H1 (cell line): Measurements from ENCODE around the gene TBC1D9B. TPM values are rescaled to one million over a fixed set of nuclear protein-coding genes. Genes with fewer than 3 reads are reported as not detected.

Experiments
- CTCF ChIA-PET: fragments of 300-600 bp; sonication (Branson Sonifier 250); formaldehyde crosslinking; loops from one replicate; lab custom pipeline; 2021; ENCODE audit not compliant: partially characterized antibody; lab: Charles Lee
- POLR2A ChIA-PET: fragments of 300-600 bp; sonication (Branson Sonifier 250); formaldehyde crosslinking; loops from one replicate; lab custom pipeline; 2021; ENCODE audit warnings: inconsistent platforms; ENCODE audit not compliant: partially characterized antibody; lab: Charles Lee
- DNase-seq, 2 experiments: peaks; one replicate each; pipeline versions ENCODE4 v3.0.0 to v3.0.0-alpha.2; 2010 to 2022; ENCODE audit warnings: low spot score in 2 of 2, low read depth in 1 of 2, mixed read lengths in 1 of 2
- FAIRE-seq: peaks from 2 replicates; lab custom pipeline; 2011; peaks lifted over from hg19 to GRCh38; lab: Jason Lieb, UNC
- H2AFZ ChIP-seq: 2 replicates; pipeline ENCODE4 v1.8.1; 2012; ENCODE audit warnings: low read length, inconsistent platforms
- H2AK5ac ChIP-seq: 2 replicates; pipeline ENCODE4 v1.6.1; 2013; ENCODE audit warnings: low read depth, low read length
- H2BK120ac ChIP-seq: replicated peaks from 2 replicates; pipeline ENCODE3; 2013; ENCODE audit warnings: low read depth, low read length, inconsistent platforms
- H2BK12ac ChIP-seq: 2 replicates; pipeline ENCODE4 v1.6.1; 2013; ENCODE audit warnings: low read depth, low read length
- H2BK15ac ChIP-seq: 2 replicates; pipeline ENCODE4 v1.6.1; 2013; ENCODE audit warnings: low read length
- H2BK20ac ChIP-seq: 2 replicates; pipeline ENCODE4 v1.6.1; 2013; ENCODE audit warnings: low read length
- H2BK5ac ChIP-seq: 2 replicates; pipeline ENCODE4 v1.6.1; 2013; ENCODE audit warnings: low read depth, low read length
- H3K14ac ChIP-seq: 2 replicates; pipeline ENCODE4 v1.6.1; 2013; ENCODE audit warnings: inconsistent platforms; ENCODE audit not compliant: insufficient read length
- H3K18ac ChIP-seq: 2 replicates; pipeline ENCODE4 v1.6.1; 2013; ENCODE audit warnings: low read length; ENCODE audit errors: extremely low read depth
- H3K23ac ChIP-seq: 2 replicates; pipeline ENCODE4 v1.6.1; 2013; ENCODE audit warnings: inconsistent platforms; ENCODE audit not compliant: insufficient read length
- H3K23me2 ChIP-seq: 2 replicates; pipeline ENCODE4 v1.6.1; 2013; ENCODE audit warnings: low read depth, low read length
- H3K27ac ChIP-seq: 2 replicates; pipeline ENCODE4 v1.6.1; 2011; ENCODE audit warnings: low read depth, low read length, inconsistent platforms
- H3K27me3 ChIP-seq, 4 experiments: replicated peaks in 1 of 4; 1 replicate in 1 of 4; 2 replicates in 3 of 4; pipeline versions ENCODE4 v1.6.1 to v1.8.1; 2011 to 2013; ENCODE audit warnings: low read length in 3 of 4, mild to moderate bottlenecking in 3 of 4, inconsistent platforms in 2 of 4, mixed read lengths in 2 of 4, moderate library complexity in 1 of 4; ENCODE audit not compliant: control insufficient read depth in 3 of 4, insufficient read depth in 3 of 4; ENCODE audit errors: extremely low read depth in 1 of 4
- H3K36me3 ChIP-seq, 4 experiments: 2 replicates each; pipeline versions ENCODE4 v1.6.1 to v1.8.1; 2011 to 2013; ENCODE audit warnings: mild to moderate bottlenecking in 4 of 4, low read length in 3 of 4, moderate library complexity in 2 of 4, control low read depth in 1 of 4, inconsistent platforms in 1 of 4; ENCODE audit not compliant: insufficient read depth in 4 of 4, control insufficient read depth in 2 of 4
- H3K4ac ChIP-seq: replicated peaks from 2 replicates; pipeline ENCODE3; 2013; ENCODE audit warnings: low read length, low read depth, mixed read lengths, inconsistent platforms; ENCODE audit not compliant: insufficient read length
- H3K4me1 ChIP-seq, 4 experiments: replicated peaks in 1 of 4; 1 replicate in 1 of 4; 2 replicates in 3 of 4; pipeline versions ENCODE4 v1.6.1 to v1.8.1; 2011 to 2013; ENCODE audit warnings: low read length in 3 of 4, inconsistent platforms in 2 of 4, mixed read lengths in 1 of 4; ENCODE audit not compliant: insufficient read depth in 4 of 4, control insufficient read depth in 3 of 4
- H3K4me2 ChIP-seq, 2 experiments: 2 replicates each; pipeline versions ENCODE4 v1.6.1 to v1.8.1; 2011 to 2013; ENCODE audit warnings: low read depth in 2 of 2, low read length in 2 of 2, control low read depth in 1 of 2, inconsistent platforms in 1 of 2, mild to moderate bottlenecking in 1 of 2; ENCODE audit not compliant: insufficient read depth in 1 of 2
- H3K4me3 ChIP-seq, 4 experiments: fragments of 200-600, 300-600 bp in 1 of 4; sonication (generic), shearing (Covaris generic), sonication (Bioruptor Twin) in 1 of 4; 2 replicates each; pipeline versions ENCODE4 v1.5.1 to v1.8.1; 2011 to 2016; ENCODE audit warnings: low read length in 4 of 4, low read depth in 3 of 4, control low read depth in 2 of 4, inconsistent platforms in 2 of 4, mild to moderate bottlenecking in 2 of 4, mixed read lengths in 1 of 4, moderate library complexity in 1 of 4; ENCODE audit not compliant: insufficient read depth in 2 of 4; ENCODE audit errors: extremely low read depth in 1 of 4
- H3K56ac ChIP-seq: replicated peaks from 2 replicates; pipeline ENCODE3; 2013; ENCODE audit warnings: low read depth, mild to moderate bottlenecking, mixed read lengths, low read length, inconsistent platforms; ENCODE audit not compliant: insufficient read length
- H3K79me1 ChIP-seq: 2 replicates; pipeline ENCODE4 v1.6.1; 2013; ENCODE audit warnings: low read depth, low read length, control low read depth
- H3K79me2 ChIP-seq, 2 experiments: 2 replicates each; pipeline versions ENCODE4 v1.6.1 to v1.8.1; 2012 to 2013; ENCODE audit warnings: low read length in 2 of 2, mild to moderate bottlenecking in 2 of 2, inconsistent platforms in 1 of 2; ENCODE audit not compliant: insufficient read depth in 2 of 2, control insufficient read depth in 1 of 2
- H3K9ac ChIP-seq, 4 experiments: replicated peaks in 1 of 4; 1 replicate in 1 of 4; 2 replicates in 3 of 4; pipeline versions ENCODE4 v1.6.1 to v1.8.1; 2011 to 2013; ENCODE audit warnings: low read depth in 3 of 4, low read length in 3 of 4, control low read depth in 2 of 4, mild to moderate bottlenecking in 2 of 4, moderate library complexity in 2 of 4, inconsistent platforms in 1 of 4; ENCODE audit errors: extremely low read depth in 1 of 4
- H3K9me3 ChIP-seq, 2 experiments: 2 replicates each; pipeline versions ENCODE4 v1.6.1 to v1.8.1; 2012 to 2013; ENCODE audit warnings: mild to moderate bottlenecking in 2 of 2, moderate library complexity in 2 of 2, control low read depth in 1 of 2, inconsistent platforms in 1 of 2, low read depth in 1 of 2, low read length in 1 of 2, mixed read lengths in 1 of 2; ENCODE audit not compliant: insufficient read depth in 2 of 2
- H4K20me1 ChIP-seq, 2 experiments: replicated peaks in 1 of 2; 2 replicates each; pipeline versions ENCODE3 to v1.8.1; 2011 to 2013; ENCODE audit warnings: inconsistent platforms in 2 of 2, low read length in 2 of 2, mild to moderate bottlenecking in 1 of 2; ENCODE audit not compliant: insufficient read depth in 2 of 2, control insufficient read depth in 1 of 2
- H4K5ac ChIP-seq: 2 replicates; pipeline ENCODE4 v1.6.1; 2013; ENCODE audit warnings: low read length, low read depth, mixed read lengths, inconsistent platforms; ENCODE audit not compliant: insufficient read length
- H4K8ac ChIP-seq: 2 replicates; pipeline ENCODE4 v1.8.0; 2013; ENCODE audit warnings: mild to moderate bottlenecking, moderate library complexity, low read length, inconsistent platforms; ENCODE audit not compliant: insufficient read depth; ENCODE audit errors: extremely low read depth
- H4K91ac ChIP-seq: replicated peaks from 2 replicates; pipeline ENCODE3; 2013; ENCODE audit warnings: low read length, mixed read lengths, inconsistent platforms; ENCODE audit not compliant: insufficient read length
- E2F6 ChIP-seq: IDR thresholded peaks from 2 replicates; pipeline ENCODE4 v1.6.1; 2012; ENCODE audit warnings: inconsistent platforms
- RBBP5 ChIP-seq: IDR thresholded peaks from 2 replicates; pipeline ENCODE4 v1.7.1; 2012; ENCODE audit warnings: low read depth, mild to moderate bottlenecking, inconsistent platforms, low read length, moderate library complexity, borderline replicate concordance
- SP2 ChIP-seq: IDR thresholded peaks from 2 replicates; pipeline ENCODE4 v1.6.1; 2012; ENCODE audit warnings: mild to moderate bottlenecking, low read length, inconsistent platforms
- SRF ChIP-seq: IDR thresholded peaks from 2 replicates; pipeline ENCODE4 v1.6.1; 2011; ENCODE audit warnings: mild to moderate bottlenecking, low read depth, low read length, moderate library complexity
- TAF1 ChIP-seq: IDR thresholded peaks from 2 replicates; pipeline ENCODE4 v1.6.1; 2011; ENCODE audit warnings: mild to moderate bottlenecking, low read depth, low read length
- WGBS, 2 experiments: shearing (Covaris generic) in 1 of 2; methylation state at CpG; one replicate each; pipeline versions ENCODE4 v1.1.6 to v1.1.7; 2013 to 2015; ENCODE audit warnings: low lambda C conversion rate in 2 of 2, mixed read lengths in 2 of 2, inconsistent platforms in 1 of 2, low coverage in 1 of 2, missing lambda C conversion rate in 1 of 2; ENCODE audit not compliant: insufficient replicate concordance in 2 of 2, insufficient coverage in 1 of 2, insufficient read length in 1 of 2; ENCODE audit errors: extremely low coverage in 1 of 2, missing lambda C conversion rate in 1 of 2; 5-methylcytosine and 5-hydroxymethylcytosine counted together
- polyA plus RNA-seq, 7 experiments: library from polyadenylated mRNA; depleted of rRNA in 3 of 7; stranded (reverse) in 5 of 7; unstranded in 2 of 7; fragments of >200 nt in 5 of 7; fragments of 200-250 nt in 2 of 7; gene quantifications; 1 replicate in 5 of 7; 2 replicates in 1 of 7; 4 replicates in 1 of 7; pipeline versions ENCODE4 v1.2.1 to v1.2.3, GENCODE V29; 2011 to 2013; ENCODE audit warnings: missing spikeins in 2 of 7, mixed read lengths in 2 of 7
- total RNA-seq: library from RNA; stranded (reverse); fragmentation: NEBNext Ultra II Directional; extraction: Animal tissue kit (Norgen Biotek cat#: 25700); gene quantifications from 2 replicates; pipeline ENCODE4 v1.2.1, GENCODE V29; 2021
- TF ChIP-seq, protein P1 (sequence below), 3 experiments: IDR thresholded peaks; 1 replicate in 2 of 3; 2 replicates in 1 of 3; pipeline versions ENCODE4 v1.5.1 to v1.6.1; 2011; ENCODE audit warnings: low read length in 3 of 3, mild to moderate bottlenecking in 3 of 3, inconsistent platforms in 2 of 3, low read depth in 1 of 3, moderate library complexity in 1 of 3; ENCODE audit not compliant: insufficient read depth in 1 of 3; ENCODE audit errors: control extremely low read depth in 1 of 3

The TBC1D9B gene
- total and polyA plus RNA-seq, 2 of the 8 experiments (the other 6 are each of a cell fraction or from before 2014, with no cell fraction given) = 33.6 to 57.1 TPM

DNA sequence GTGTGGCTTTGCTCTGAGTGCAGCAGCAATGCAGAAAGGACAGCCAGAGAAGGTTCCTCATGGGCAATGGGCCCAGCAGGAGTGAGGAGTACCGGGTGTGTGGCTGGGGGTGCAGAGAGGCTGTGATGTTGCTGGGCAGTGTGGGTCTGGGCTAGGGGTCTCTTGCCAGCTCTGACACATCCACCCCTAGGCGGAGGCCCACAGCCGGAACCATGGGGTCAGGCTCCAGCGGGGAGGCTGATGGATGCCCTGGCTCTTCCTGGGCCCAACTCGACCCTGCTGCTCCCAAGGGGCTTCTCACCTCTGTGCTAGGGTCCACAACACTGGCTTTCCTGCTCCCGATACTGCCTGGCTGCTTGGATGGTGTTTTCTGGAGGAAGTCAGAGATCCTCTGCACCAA lies 19.9 kb downstream of the TBC1D9B start:
- Histone ChIP-seq H3K79me1 (peaks cover 3% of the 10 kb centered on the region; the same call in 1 of the 2 replicates), H2BK12ac (no peak overlapping the region), H2BK15ac (no peak overlapping the region), H3K56ac (no peak overlapping the region), H3K23me2 (no peaks in the 10 kb centered on the region), H3K27ac (no peak overlapping the region), H3K27me3 (no peaks in the 10 kb centered on the region), H3K4ac (no peak overlapping the region), H3K18ac (no peak overlapping the region), H3K9me3 (peaks cover 4 to 9% of the 10 kb centered on the region in 2 experiments), H4K8ac (no peak overlapping the region), H4K5ac (no peak overlapping the region), H4K20me1 (no peaks in the 10 kb centered on the region), H3K4me3 (no peak overlapping the region), H2AK5ac (no peak overlapping the region), H2AFZ (no peak overlapping the region), H2BK120ac (no peak overlapping the region), H3K23ac (no peak overlapping the region), H3K79me2 (no peaks in the 10 kb centered on the region), H2BK20ac (no peak overlapping the region), H2BK5ac (no peak overlapping the region; the same call in 1 of the 2 replicates), H3K9ac (no peak overlapping the region), H3K4me2 (no peak overlapping the region), H4K91ac (no peak overlapping the region), H3K14ac (no peak overlapping the region), H3K36me3 (peaks cover 15 to 44% (median 34%) of the 10 kb centered on the region in 4 experiments), H3K4me1 (no peaks in the 10 kb centered on the region)
- CTCF ChIA-PET = interaction anchor here (0.7 to 2.9 kb wide), 8 partner anchors 9 to 125 kb away, joined by 3 to 9 read pairs (median 4); no protein-coding TSS in a partner anchor
- DNase-seq = no peak
- POLR2A ChIA-PET = interaction anchor here (1.5 kb wide), 1 partner anchor 42 kb away, joined by 4 read pairs; no protein-coding TSS in a partner anchor
- 94% methylated on average over 6 of the region's 6 CpGs; no CpG with 5 or more reads in 1 of the 2 experiments for WGBS, 2 experiments
- FAIRE-seq = no peak
- TF ChIP-seq, protein P1, sequence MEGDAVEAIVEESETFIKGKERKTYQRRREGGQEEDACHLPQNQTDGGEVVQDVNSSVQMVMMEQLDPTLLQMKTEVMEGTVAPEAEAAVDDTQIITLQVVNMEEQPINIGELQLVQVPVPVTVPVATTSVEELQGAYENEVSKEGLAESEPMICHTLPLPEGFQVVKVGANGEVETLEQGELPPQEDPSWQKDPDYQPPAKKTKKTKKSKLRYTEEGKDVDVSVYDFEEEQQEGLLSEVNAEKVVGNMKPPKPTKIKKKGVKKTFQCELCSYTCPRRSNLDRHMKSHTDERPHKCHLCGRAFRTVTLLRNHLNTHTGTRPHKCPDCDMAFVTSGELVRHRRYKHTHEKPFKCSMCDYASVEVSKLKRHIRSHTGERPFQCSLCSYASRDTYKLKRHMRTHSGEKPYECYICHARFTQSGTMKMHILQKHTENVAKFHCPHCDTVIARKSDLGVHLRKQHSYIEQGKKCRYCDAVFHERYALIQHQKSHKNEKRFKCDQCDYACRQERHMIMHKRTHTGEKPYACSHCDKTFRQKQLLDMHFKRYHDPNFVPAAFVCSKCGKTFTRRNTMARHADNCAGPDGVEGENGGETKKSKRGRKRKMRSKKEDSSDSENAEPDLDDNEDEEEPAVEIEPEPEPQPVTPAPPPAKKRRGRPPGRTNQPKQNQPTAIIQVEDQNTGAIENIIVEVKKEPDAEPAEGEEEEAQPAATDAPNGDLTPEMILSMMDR (IDR thresholded peaks at IDR 0.05; ENCODE audit: control extremely low read depth in 1 of 3, insufficient read depth in 1 of 3, low read depth in 1 of 3, low read length in 3 of 3) = no peak
- TF ChIP-seq E2F6 (no peak), RBBP5 (no peak), SRF (no peak), TAF1 (no peak), SP2 (no peak)
